GM18907 (cell line): ENCODE results near the gene HBD.
"Not testable (repeated sequence)": the region's sequence is repeated elsewhere in the genome, so short reads cannot be mapped to it uniquely, and the experiment has no call there.

Experiments
- ATAC-seq: cut with Tn5 transposase; IDR thresholded peaks from one replicate; pipeline ENCODE4 v1.9.1; 2021; ENCODE audit warnings: mild to moderate bottlenecking, moderate library complexity; ENCODE audit not compliant: unreplicated experiment

Gene HBD

GRCh38 chr11:5253440-5253839 lies 19.2 kb upstream of the HBD start:
- ATAC-seq: not testable (repeated sequence)

- no peak for ATAC-seq
Measured at GRCh38 chr11:5252919-5253265, 18.6 kb upstream of the HBD start.

GRCh38 chr11:5252192-5252918 lies 18.1 kb upstream of the HBD start:
- ATAC-seq: no peak

GRCh38 chr11:5251746-5252145 lies 17.5 kb upstream of the HBD start:
- ATAC-seq: no peak

GRCh38 chr11:5250543-5251204 lies 16.4 kb upstream of the HBD start:
- ATAC-seq: no peak

GRCh38 chr11:5249807-5250396 lies 15.6 kb upstream of the HBD start, which contains the start of gene HBG1:
TSS of gene HBG1 (minus strand) at chr11:5249857. CDS start at chr11:5249804, 53 bp downstream.
- not testable (repeated sequence) for ATAC-seq

- not testable (repeated sequence) for ATAC-seq
Measured at GRCh38 chr11:5248498-5248897, 14.2 kb upstream of the HBD start.

- ATAC-seq: no peak
Measured at GRCh38 chr11:5247472-5248192, 13.3 kb upstream of the HBD start.

- ATAC-seq: no peak
Measured at GRCh38 chr11:5246772-5247471, 12.6 kb upstream of the HBD start.

GRCh38 chr11:5245155-5245554 lies 10.9 kb upstream of the HBD start:
- ATAC-seq: no peak

- ATAC-seq: no peak
Measured at GRCh38 chr11:5243816-5244180, 9.5 kb upstream of the HBD start.

- no peak for ATAC-seq
Measured at GRCh38 chr11:5242933-5243815, 8.9 kb upstream of the HBD start.

- no peak for ATAC-seq
Measured at GRCh38 chr11:5242208-5242607, 7.9 kb upstream of the HBD start.

- ATAC-seq: no peak
Measured at GRCh38 chr11:5241458-5241857, 7.2 kb upstream of the HBD start.

- no peak for ATAC-seq
Measured at GRCh38 chr11:5240458-5240857, 6.2 kb upstream of the HBD start.

- no peak for ATAC-seq
Measured at GRCh38 chr11:5240056-5240455, 5.8 kb upstream of the HBD start.

- no peak for ATAC-seq
Measured at GRCh38 chr11:5239046-5239445, 4.8 kb upstream of the HBD start.

- ATAC-seq: no peak
Measured at GRCh38 chr11:5238486-5238885, 4.2 kb upstream of the HBD start.

- no peak for ATAC-seq
Measured at GRCh38 chr11:5237420-5237819, 3.1 kb upstream of the HBD start.
